SK-N-SH treated with all-trans-retinoic acid at 6 μM for 48 hours (cell line): ENCODE data around the gene CNPY1.

Source experiments
- ATAC-seq: fragments of 200-7000 bp; cut with Tn5 transposase; 3 replicates; pipeline ENCODE4 v1.9.1; 2020; ENCODE audit warnings: mild to moderate bottlenecking, moderate library complexity
- ARNTL ChIP-seq: fragments of 450-650 bp; formaldehyde crosslinking; IDR thresholded peaks from 2 replicates; pipeline ENCODE4 v1.5.0; 2020; ENCODE audit warnings: low read depth, mild to moderate bottlenecking, moderate library complexity, borderline replicate concordance
- BACH2 ChIP-seq: fragments of 250-450 bp; sonication (Bioruptor Pico); IDR thresholded peaks from 2 replicates; pipeline ENCODE4 v1.9.0; 2021; ENCODE audit warnings: mild to moderate bottlenecking, borderline replicate concordance
- CREB5 ChIP-seq: fragments of 250-450 bp; sonication (Bioruptor Pico); IDR thresholded peaks from 2 replicates; pipeline ENCODE4 v1.5.1; 2020; ENCODE audit warnings: low read depth, mild to moderate bottlenecking, moderate library complexity
- ESRRG ChIP-seq: fragments of 250-450 bp; sonication (Bioruptor Pico); IDR thresholded peaks from 2 replicates; pipeline ENCODE4 v1.6.1; 2021; ENCODE audit warnings: mild to moderate bottlenecking
- ISL1 ChIP-seq: fragments of 250-450 bp; sonication (Bioruptor Pico); IDR thresholded peaks from 2 replicates; pipeline ENCODE4 v2.1.2; 2022; ENCODE audit warnings: mild to moderate bottlenecking, moderate library complexity
- RARB ChIP-seq: fragments of 250-450 bp; sonication (Bioruptor Pico); IDR thresholded peaks from 2 replicates; pipeline ENCODE4 v1.8.0; 2021; ENCODE audit warnings: mild to moderate bottlenecking, moderate library complexity
- SNAI2 ChIP-seq: fragments of 250-450 bp; sonication (Bioruptor Pico); IDR thresholded peaks from 2 replicates; pipeline ENCODE4 v1.5.0; 2020; ENCODE audit warnings: mild to moderate bottlenecking, moderate library complexity
- TCF4 ChIP-seq: fragments of 250-450 bp; sonication (Bioruptor Pico); IDR thresholded peaks from 2 replicates; pipeline ENCODE4 v1.8.0; 2021; ENCODE audit warnings: mild to moderate bottlenecking, moderate library complexity, borderline replicate concordance
- TSHZ2 ChIP-seq: fragments of 250-450 bp; sonication (Bioruptor Pico); IDR thresholded peaks from 2 replicates; pipeline ENCODE4 v1.5.0; 2020; ENCODE audit warnings: mild to moderate bottlenecking, moderate library complexity
- ZC3H10 ChIP-seq: fragments of 250-450 bp; sonication (Bioruptor Pico); IDR thresholded peaks from 2 replicates; pipeline ENCODE4 v1.5.1; 2021; ENCODE audit warnings: mild to moderate bottlenecking, moderate library complexity
- ZFP3 ChIP-seq: fragments of 250-450 bp; sonication (Bioruptor Pico); IDR thresholded peaks from 2 replicates; pipeline ENCODE4 v1.5.0; 2020; ENCODE audit warnings: mild to moderate bottlenecking, moderate library complexity
- ZNF565 ChIP-seq: fragments of 450-650 bp; formaldehyde crosslinking; conservative IDR thresholded peaks from 2 replicates; pipeline ENCODE4 v1.5.0; 2020; ENCODE audit warnings: low read depth, mild to moderate bottlenecking, moderate library complexity
- ZNF70 ChIP-seq: fragments of 450-650 bp; formaldehyde crosslinking; IDR thresholded peaks from 2 replicates; pipeline ENCODE4 v1.5.0; 2020; ENCODE audit warnings: mild to moderate bottlenecking, moderate library complexity
- ZNF8 ChIP-seq: fragments of 450-650 bp; formaldehyde crosslinking; IDR thresholded peaks from 2 replicates; pipeline ENCODE4 v1.5.0; 2020; ENCODE audit warnings: mild to moderate bottlenecking, moderate library complexity
- TF ChIP-seq, protein P1 (sequence below): fragments of 250-450 bp; sonication (Bioruptor Pico); IDR thresholded peaks from 2 replicates; pipeline ENCODE4 v1.8.0; 2020; ENCODE audit warnings: mild to moderate bottlenecking, moderate library complexity, borderline replicate concordance

CNPY1 gene

DNA sequence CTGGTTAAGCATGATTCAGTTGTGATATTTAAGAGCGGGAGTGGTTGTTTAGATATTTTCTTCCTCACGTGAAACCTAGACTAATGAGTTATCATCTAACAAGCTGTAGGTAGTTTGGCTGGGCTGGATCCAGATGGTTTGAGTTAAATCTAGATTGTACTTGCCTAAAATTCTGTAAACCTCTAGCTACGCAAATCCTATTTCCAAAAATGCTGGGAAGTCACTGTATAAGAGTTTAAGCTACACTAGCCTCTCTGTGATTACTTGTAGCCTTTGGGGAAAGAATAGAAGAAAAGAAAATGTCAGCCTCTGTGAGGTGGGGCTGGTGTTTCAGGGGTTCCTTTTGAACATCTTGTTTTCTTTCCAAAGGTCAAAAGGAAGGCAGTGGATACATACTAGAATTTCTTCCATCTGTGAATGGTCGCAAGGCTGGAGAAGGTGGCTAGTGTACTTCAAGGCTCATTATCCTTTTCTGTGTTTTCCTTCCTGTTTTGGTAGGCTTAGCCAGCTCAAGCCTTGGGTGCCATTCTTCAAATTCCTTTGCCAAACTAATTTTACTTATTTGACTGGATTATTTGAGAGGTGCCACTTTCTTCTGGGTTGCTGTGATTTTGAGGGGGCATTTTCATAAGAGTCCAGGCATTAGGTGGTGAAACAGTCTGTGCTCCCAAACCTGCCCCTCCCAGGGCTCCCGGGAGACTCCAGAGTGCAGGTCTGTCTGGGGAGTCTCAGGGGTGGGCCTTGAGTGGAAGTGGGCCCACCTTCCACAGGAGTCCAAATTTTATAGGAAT, 93.7 kb downstream of the CNPY1 start (continued):
- TF ChIP-seq TSHZ2 (no peak), ZNF70 (CRISPR knock-in tag) (no peak), ZNF8 (CRISPR knock-in tag) (no peak), RARB (CRISPR knock-in tag) (no peak), ZC3H10 (CRISPR knock-in tag) (no peak), TCF4 (no peak)

DNA sequence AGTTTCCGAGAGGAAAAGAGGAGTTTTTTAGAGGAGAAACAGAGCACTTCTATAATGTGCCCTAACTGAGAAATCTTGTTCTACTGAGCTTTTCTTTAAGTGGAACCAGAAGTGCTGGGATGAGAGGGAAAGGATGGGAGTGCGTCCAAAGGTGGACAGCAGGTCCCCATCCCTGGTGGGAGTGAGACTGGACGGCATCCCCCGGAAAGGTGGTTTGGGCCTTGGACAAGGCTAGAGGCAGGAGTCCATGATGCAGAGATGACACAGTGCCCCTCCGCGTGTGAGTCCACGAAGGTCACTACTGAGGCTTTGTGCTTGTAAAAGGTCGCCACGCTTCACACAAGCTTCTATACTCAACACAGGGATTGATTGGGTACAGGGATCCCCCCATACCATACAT, 94.5 kb downstream of the CNPY1 start:
- ATAC-seq: no peak
- no peak for TF ChIP-seq CREB5 (CRISPR knock-in tag)
- TF ChIP-seq, protein P1, sequence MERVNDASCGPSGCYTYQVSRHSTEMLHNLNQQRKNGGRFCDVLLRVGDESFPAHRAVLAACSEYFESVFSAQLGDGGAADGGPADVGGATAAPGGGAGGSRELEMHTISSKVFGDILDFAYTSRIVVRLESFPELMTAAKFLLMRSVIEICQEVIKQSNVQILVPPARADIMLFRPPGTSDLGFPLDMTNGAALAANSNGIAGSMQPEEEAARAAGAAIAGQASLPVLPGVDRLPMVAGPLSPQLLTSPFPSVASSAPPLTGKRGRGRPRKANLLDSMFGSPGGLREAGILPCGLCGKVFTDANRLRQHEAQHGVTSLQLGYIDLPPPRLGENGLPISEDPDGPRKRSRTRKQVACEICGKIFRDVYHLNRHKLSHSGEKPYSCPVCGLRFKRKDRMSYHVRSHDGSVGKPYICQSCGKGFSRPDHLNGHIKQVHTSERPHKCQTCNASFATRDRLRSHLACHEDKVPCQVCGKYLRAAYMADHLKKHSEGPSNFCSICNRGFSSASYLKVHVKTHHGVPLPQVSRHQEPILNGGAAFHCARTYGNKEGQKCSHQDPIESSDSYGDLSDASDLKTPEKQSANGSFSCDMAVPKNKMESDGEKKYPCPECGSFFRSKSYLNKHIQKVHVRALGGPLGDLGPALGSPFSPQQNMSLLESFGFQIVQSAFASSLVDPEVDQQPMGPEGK: no peak
- no peak for TF ChIP-seq ARNTL (CRISPR knock-in tag)
- no peak for TF ChIP-seq ZNF8 (CRISPR knock-in tag)
- TF ChIP-seq ZNF565 (CRISPR knock-in tag): no peak
- TF ChIP-seq BACH2 (CRISPR knock-in tag): no peak
- TF ChIP-seq ZFP3 (CRISPR knock-in tag): no peak
- TF ChIP-seq TCF4: no peak
- no peak for TF ChIP-seq ISL1
- TF ChIP-seq ESRRG (CRISPR knock-in tag): no peak
- TF ChIP-seq SNAI2: no peak
- no peak for TF ChIP-seq ZNF70 (CRISPR knock-in tag)
